ENCODE data around the gene PCBD2.
"Not testable (repeated sequence)": the region's sequence is repeated elsewhere in the genome, so short reads cannot be mapped to it uniquely, and the experiment has no call there.

The PCBD2 gene

GRCh38 chr5:134995850-134996402 lies 91.0 kb downstream of the PCBD2 start:
- no peaks in the 10 kb centered on the region for H3K9me2 ChIP-seq (replicated peaks; ENCODE audit: insufficient read depth, low read length)

GRCh38 chr5:134997015-134997414 lies 92.1 kb downstream of the PCBD2 start:
- Histone ChIP-seq H3K9ac (ENCODE audit: low read length) (no peak overlapping the region), H3K27ac (ENCODE audit: low read length) (no peak overlapping the region), H2AFZ (ENCODE audit: low read length) (no peak overlapping the region), H4K20me1 (ENCODE audit: insufficient read depth, low read length) (no peaks in the 10 kb centered on the region), H3K4me2 (ENCODE audit: low read depth, low read length) (no peak overlapping the region), H3K27me3 (replicated peaks; ENCODE audit: insufficient read depth, low read length) (no peaks in the 10 kb centered on the region), H3K79me2 (ENCODE audit: low read length) (no peaks in the 10 kb centered on the region), H3K36me3 (replicated peaks; ENCODE audit: insufficient read depth, low read length) (no peaks in the 10 kb centered on the region), H3K9me3 (replicated peaks; ENCODE audit: insufficient read depth, low read length) (no peaks in the 10 kb centered on the region), H3F3A (ENCODE audit: insufficient read depth, low read length) (no peaks in the 10 kb centered on the region), H3K4me3 (ENCODE audit: low read length) (no peak overlapping the region), H3K9me2 (replicated peaks; ENCODE audit: insufficient read depth, low read length) (no peaks in the 10 kb centered on the region), H3K4me1 (ENCODE audit: low read length) (no peaks in the 10 kb centered on the region)
- TF ChIP-seq CTCF (IDR thresholded peaks at IDR 0.05; ENCODE audit: low read length) (no peak), EZH2phosphoT487 (IDR thresholded peaks at IDR 0.05; ENCODE audit: low read length) (no peak), EZH2 (optimal IDR thresholded peaks at IDR 0.05; ENCODE audit: low read depth, low read length) (no peak)
- DNase-seq = no peak

More at GRCh38 chr5:134995850-134996402, 91.0 kb downstream of the PCBD2 start:
- Histone ChIP-seq H3K4me1 (ENCODE audit: low read length) (no peaks in the 10 kb centered on the region), H3K4me2 (ENCODE audit: low read depth, low read length) (no peak overlapping the region), H3K9me3 (replicated peaks; ENCODE audit: insufficient read depth, low read length) (no peaks in the 10 kb centered on the region), H3K36me3 (replicated peaks; ENCODE audit: insufficient read depth, low read length) (no peaks in the 10 kb centered on the region), H3K79me2 (ENCODE audit: low read length) (no peaks in the 10 kb centered on the region), H3K9ac (ENCODE audit: low read length) (no peak overlapping the region), H3K27ac (ENCODE audit: low read length) (no peak overlapping the region), H3K27me3 (replicated peaks; ENCODE audit: insufficient read depth, low read length) (no peaks in the 10 kb centered on the region), H4K20me1 (ENCODE audit: insufficient read depth, low read length) (no peaks in the 10 kb centered on the region), H3F3A (ENCODE audit: insufficient read depth, low read length) (no peaks in the 10 kb centered on the region), H2AFZ (ENCODE audit: low read length) (no peak overlapping the region), H3K4me3 (ENCODE audit: low read length) (no peak overlapping the region)
- no peak for TF ChIP-seq EZH2phosphoT487 (IDR thresholded peaks at IDR 0.05; ENCODE audit: low read length)
- TF ChIP-seq CTCF (IDR thresholded peaks at IDR 0.05; ENCODE audit: low read length) = no peak
- no peak for TF ChIP-seq EZH2 (optimal IDR thresholded peaks at IDR 0.05; ENCODE audit: low read depth, low read length)
- DNase-seq = no peak

GRCh38 chr5:134998068-134998467 lies 93.1 kb downstream of the PCBD2 start:
- H3K4me1 ChIP-seq (ENCODE audit: low read length); H3K36me3 ChIP-seq (replicated peaks; ENCODE audit: insufficient read depth, low read length); H3K4me3 ChIP-seq (ENCODE audit: low read length); H3K27ac ChIP-seq (ENCODE audit: low read length); H3K9ac ChIP-seq (ENCODE audit: low read length); H3K27me3 ChIP-seq (replicated peaks; ENCODE audit: insufficient read depth, low read length); H3K9me3 ChIP-seq (replicated peaks; ENCODE audit: insufficient read depth, low read length); H4K20me1 ChIP-seq (ENCODE audit: insufficient read depth, low read length); DNase-seq; H3K9me2 ChIP-seq (replicated peaks; ENCODE audit: insufficient read depth, low read length); H2AFZ ChIP-seq (ENCODE audit: low read length); H3K4me2 ChIP-seq (ENCODE audit: low read depth, low read length); H3F3A ChIP-seq (ENCODE audit: insufficient read depth, low read length); H3K79me2 ChIP-seq (ENCODE audit: low read length): not testable (repeated sequence)

GRCh38 chr5:135004376-135004775 lies 99.4 kb downstream of the PCBD2 start:
- Histone ChIP-seq H3K4me2 (ENCODE audit: low read depth, low read length) (no peak overlapping the region), H3K9me2 (replicated peaks; ENCODE audit: insufficient read depth, low read length) (no peaks in the 10 kb centered on the region)
- no peak for DNase-seq

More at GRCh38 chr5:135004376-135004775, 99.4 kb downstream of the PCBD2 start:
- TF ChIP-seq CTCF (IDR thresholded peaks at IDR 0.05; ENCODE audit: low read length) = no peak
- no peak for TF ChIP-seq EZH2 (optimal IDR thresholded peaks at IDR 0.05; ENCODE audit: low read depth, low read length)
- no peak for TF ChIP-seq EZH2phosphoT487 (IDR thresholded peaks at IDR 0.05; ENCODE audit: low read length)
- H3K27me3 ChIP-seq (replicated peaks; ENCODE audit: insufficient read depth, low read length) = no peaks in the 10 kb centered on the region
- no peaks in the 10 kb centered on the region for H3K36me3 ChIP-seq (replicated peaks; ENCODE audit: insufficient read depth, low read length)
- H3K9ac ChIP-seq (ENCODE audit: low read length) = no peak overlapping the region
- H3K4me1 ChIP-seq (ENCODE audit: low read length) = no peaks in the 10 kb centered on the region
- H4K20me1 ChIP-seq (ENCODE audit: insufficient read depth, low read length) = no peaks in the 10 kb centered on the region
- no peaks in the 10 kb centered on the region for H3F3A ChIP-seq (ENCODE audit: insufficient read depth, low read length)
- no peaks in the 10 kb centered on the region for H3K9me3 ChIP-seq (replicated peaks; ENCODE audit: insufficient read depth, low read length)
- H3K27ac ChIP-seq (ENCODE audit: low read length) = no peak overlapping the region
- H3K79me2 ChIP-seq (ENCODE audit: low read length) = no peaks in the 10 kb centered on the region
- no peak overlapping the region for H3K4me3 ChIP-seq (ENCODE audit: low read length)
- H2AFZ ChIP-seq (ENCODE audit: low read length) = no peak overlapping the region
